Endothelial cell of hepatic sinusoid (primary cell): ENCODE results near the gene FGF1.

ENCODE experiments used
- in situ Hi-C: cut with HindIII; loops from 2 replicates; pipeline ENCODE4 v1.10.0; 2017; ENCODE audit warnings: low sequenced_read_pairs

Gene FGF1

DNA sequence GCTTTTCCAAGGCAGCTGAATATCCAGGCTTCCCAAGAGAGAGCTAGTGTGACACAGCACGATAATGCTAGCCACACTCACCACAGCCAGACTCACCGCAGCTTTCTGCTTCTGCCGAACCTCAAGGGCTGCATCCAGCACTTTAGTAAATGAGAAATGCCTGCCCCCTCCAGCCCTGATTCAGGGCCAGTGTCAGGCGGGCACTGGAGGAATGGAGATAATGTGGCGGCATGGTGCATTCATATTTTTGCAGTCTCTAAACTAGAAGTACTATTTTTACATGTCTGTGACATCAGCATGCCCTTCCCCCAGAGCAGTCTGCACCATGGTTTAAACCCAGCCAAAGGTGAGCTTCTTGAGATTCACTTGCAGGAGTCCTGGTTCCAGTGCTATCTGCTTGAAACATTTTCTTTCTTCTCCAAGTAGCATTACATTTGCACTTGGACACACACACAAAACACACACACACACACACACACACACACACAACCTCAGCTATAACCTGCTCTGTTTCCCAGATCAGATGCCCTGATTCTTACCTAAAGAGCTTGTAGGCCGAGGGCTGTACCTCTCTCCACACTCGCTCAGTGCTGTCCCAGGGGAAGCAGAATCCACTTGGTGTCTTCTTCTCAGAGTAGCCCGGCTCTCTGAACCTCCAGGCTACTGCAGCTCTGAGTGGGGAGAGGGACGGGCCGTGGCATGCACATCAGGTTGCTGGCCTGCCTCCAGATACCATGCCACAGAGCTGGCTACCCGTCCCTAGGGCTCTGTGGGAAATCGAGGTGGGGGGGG lies at the start of gene FGF1:
Gene FGF1, minus strand, starts transcription at position 673 of the 792 bp plus-strand sequence. CDS start 71,963 bp downstream, outside the sequence.
- in situ Hi-C loops: no loop called here

DNA sequence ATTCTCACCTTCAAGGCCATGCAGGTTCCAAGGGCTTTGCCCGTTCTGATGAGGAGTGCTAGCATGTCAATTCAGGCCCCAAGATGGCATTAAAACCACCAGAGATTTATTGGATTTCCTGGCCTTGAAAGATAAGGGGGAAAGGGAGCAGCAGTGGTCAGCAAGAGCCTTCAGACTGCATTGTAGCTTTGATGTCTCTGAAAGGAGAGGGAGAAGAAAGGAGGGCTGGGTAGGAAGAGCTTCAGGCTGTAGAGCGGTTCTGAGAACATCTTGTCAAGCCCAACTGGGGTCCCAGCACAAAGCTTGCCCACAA lies 41.8 kb upstream of the FGF1 start:
- in situ Hi-C loops: no loop called here

DNA sequence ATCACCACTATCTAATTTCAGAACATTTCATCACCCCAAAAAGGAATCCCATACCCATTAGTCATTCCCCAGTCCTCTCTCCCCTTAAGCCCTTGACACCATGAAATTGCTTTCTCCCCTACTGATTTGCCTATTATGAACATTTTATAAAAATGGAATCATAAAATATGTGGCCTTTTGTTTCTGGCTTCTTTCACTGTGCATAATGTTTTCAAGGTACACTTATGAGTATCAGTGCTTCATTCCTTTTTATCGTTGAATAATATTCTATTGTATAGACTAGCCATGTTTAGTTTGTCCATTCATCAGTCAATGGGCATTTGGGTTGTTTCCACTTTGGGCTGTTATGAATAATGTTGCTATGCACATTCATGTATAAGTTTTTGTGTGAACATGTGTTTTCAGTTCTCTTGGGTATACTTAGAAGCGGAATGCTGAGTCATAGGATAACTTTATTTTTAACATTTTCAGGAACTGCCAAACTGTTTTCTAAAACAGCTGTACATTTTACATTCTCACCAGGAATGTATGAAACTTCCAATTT lies 40.4 kb upstream of the FGF1 start:
- in situ Hi-C loops: no loop called here

DNA sequence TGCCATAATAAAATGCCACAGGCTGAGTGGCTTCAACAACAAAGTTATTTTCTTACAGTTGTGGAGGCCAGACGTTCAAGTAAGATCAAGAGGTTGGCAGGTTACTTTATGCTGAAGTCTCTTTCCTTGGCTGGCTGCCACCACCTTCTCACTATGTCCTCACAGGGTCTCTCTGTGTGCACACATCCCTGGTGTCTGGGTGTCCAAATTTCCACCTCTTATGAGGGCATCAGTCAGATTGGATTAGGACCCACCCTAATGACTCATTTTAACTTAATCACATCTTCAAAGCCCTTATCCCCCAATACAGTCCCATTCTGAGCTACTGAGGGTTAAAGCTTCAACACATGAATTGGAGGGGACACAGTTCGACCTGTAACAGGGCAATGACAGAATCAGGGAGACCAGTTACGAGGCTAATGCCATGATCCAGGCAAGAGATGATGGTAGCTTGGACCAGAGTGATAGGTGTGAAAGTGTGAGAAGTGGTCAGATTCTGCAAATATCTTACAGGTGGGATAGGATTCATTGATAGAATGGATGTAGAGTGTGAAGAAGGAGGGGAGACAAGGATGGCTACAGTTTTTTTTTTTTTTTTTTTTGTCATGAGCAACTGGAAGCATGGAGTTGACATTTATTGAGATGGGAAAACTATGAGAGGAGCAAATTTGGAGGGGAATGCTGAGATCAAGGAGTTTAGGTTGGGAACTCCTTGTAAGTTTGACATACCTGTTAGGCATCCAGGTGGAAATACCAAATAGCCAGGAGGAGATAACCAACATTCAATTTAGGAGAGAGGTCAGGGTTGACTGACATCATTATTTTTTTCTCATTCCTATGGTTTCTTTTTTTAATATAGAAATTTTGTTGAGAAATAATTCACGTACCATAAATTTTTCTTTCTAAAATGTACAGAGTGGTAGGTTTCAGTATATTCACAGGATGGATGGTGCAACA lies 39.6 kb upstream of the FGF1 start:
- in situ Hi-C loops: no loop called here

DNA sequence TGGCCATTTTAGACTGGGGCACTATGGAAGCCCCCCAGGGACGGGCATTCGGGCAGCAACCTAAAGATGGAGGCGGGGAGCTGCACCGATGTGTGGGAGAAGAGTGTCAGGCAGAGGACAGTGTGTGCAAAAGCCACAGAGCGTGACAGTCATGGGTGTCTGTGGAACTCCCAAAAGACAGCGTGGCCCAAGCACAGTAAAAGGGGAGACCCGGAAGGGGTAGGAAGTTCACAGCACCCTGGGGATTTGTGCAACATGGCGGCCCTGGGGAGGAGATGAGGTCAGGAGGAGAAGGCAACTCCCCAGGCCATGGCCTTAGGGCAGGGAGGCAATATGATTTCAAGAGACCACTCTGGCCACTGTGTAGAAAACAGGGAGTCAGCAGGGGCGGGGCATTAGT lies 38.9 kb upstream of the FGF1 start:
- in situ Hi-C loops: loop anchor here (5.0 kb wide), 1 partner anchor 147 kb away; no protein-coding TSS in a partner anchor

DNA sequence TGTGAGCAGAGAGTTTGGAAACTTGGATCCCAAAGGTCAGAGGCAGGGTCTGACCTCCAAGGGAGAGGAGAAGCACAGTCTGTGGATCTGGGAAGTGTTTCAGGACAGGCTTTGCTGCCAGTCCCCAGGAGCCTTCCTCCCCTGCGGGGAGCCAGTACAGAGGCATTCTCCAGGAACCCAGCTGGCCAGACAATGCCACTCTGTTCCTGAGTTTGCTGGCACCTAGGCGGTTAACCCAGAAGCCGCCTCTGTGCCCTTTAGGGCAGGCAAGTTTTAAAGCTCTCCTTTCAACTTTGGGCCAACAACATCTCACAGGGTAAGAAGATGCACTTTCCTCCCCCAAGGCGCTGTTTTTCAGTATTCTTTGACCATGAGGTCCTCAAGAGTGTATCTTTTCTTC lies 37.0 kb upstream of the FGF1 start:
- in situ Hi-C loops: loop anchor here (5.0 kb wide), 1 partner anchor 149 kb away; no protein-coding TSS in a partner anchor

DNA sequence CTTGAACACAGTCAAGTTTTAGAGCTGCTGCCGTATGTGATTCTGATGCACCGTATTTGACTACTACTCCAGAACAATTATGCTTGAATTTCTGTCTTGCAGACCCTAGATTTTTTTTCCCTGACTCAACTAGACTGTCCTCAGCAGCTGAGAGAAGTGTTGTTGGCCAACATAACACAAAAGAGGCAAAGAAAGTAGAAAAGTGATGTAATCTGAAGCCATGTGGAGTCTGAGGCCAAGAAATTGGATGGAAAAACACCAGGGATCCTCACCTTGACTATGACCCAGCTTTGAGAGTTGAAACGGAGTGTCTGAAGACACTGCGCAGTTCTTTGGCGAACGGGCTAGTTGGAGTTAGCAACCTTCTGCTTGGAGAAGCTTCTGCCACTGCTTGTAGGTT lies 36.3 kb upstream of the FGF1 start:
- in situ Hi-C loops: loop anchor here (5.0 kb wide), 1 partner anchor 150 kb away; no protein-coding TSS in a partner anchor

DNA sequence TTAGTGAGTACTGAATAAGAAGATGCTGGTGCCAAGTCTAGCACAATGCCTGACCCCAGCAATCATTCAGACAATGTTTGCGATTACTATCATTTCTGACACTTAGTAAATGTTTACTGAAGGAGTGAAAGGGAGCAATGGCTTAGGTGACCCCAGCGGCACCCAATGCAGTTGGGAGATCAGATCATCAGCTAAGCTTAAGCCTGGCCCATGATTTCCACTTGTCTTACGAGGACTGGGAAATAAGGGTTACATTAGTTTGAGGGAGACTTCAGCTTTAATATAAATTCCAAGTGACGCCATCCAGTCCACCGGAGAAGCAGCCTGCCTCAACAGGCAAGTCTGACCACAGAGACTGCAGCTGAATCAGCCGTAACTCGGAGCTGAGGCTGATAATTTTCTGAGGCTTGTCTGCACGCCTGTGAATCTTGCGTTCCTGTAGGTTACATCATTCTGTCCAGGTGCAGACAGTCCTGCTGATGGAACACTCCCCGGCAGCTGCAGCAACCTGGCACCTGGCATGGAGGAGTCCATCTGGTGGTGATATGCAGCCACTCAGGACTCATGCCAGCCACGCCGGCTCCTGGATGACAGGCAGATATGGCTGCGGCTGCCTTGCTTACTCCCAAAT lies 34.9 kb upstream of the FGF1 start:
- in situ Hi-C loops: loop anchor here (5.0 kb wide), 1 partner anchor 152 kb away; no protein-coding TSS in a partner anchor

DNA sequence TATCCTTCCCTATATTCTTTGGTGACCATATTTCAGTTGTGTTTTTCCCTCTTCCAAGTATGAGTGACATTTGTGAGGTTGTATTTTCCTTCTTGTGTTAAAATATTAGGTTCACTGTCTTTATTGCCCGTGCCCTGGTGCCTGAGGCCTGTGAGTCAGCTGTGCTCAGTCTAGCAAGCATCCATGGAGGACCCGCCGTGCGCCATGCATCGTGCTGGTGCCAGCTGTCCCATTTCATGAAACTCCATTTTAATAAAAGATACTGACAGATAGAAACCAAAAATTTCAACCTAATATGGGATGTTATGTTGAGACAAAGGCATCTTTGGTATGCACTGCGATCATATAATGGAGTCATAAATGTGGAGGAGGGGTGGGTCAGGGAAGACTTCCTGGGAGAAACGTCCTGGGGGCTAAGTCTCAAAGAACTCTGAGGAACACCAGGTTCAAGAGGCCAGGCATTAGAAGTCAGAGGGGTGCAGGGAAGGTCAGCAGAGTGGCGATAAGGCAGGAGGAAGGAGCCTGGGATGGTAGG lies 34.0 kb upstream of the FGF1 start:
- in situ Hi-C loops: loop anchor here (5.0 kb wide), 1 partner anchor 152 kb away; no protein-coding TSS in a partner anchor

DNA sequence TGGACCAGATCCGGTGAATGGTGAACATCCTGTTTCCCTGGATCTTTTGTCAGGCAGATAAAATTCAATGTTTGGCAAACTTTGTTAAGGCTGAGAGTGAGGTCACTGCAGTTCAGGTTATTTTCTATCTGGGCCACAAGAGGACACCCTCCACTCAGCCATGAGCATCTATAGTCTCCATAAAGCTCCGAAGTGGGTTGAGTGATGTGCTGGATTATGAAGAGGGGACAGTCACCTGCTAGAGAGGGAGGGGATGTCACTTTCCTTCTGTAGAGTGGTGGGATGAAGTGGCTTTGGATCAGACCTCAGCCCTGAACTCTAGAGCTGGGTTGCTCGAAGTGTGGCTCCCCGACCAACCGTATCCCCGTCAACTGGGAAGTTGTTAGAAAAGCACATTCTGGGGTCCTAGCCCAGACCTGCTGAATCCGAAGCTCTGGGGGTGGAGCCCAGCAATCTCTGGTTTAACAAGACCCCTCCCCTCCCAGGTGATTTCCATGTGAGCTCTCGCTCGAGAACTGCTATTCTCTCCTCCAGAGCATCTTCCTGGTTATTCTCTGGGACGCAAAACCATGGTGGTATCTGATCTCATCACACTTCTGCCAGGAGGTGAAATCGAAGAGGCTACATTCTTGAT lies 31.8 kb upstream of the FGF1 start:
- in situ Hi-C loops: no loop called here

DNA sequence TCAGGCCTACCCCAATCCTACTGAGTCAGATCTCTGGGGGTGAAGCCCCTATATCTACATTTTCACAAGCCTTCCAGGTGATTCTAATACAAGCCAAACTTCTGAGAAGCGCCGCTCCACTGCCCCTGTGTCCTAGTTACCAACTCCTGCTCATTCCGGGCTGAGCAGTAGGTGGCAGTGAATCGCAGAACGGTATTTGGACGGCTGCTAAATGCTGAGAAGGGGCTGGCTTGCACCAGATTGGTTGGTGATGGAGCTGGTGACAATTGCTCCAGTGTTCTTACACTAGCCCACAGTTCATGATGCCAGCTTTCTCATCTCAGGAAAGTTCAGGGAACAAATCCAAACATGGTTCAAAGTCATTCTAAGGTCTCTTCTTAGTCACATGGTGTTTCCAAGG lies 31.1 kb upstream of the FGF1 start:
- in situ Hi-C loops: no loop called here

DNA sequence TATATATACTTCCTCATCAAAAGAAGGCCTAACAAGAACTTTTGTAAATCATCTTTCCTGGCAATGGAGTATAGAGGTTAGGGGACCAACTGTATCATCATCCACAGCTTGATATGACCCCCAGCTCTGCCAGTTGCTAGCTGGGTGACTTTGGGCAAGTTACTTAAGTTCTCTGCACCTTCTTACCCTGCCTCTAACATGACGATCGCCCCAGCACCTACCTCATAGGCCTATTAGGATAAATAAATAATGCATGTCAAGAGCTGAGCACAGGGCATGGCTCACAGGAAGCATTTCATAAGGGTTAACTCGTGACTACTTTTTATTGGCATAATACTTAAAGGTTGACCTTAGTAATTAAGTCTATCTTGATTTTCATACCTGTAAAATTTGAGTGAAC lies 29.4 kb upstream of the FGF1 start:
- in situ Hi-C loops: no loop called here

DNA sequence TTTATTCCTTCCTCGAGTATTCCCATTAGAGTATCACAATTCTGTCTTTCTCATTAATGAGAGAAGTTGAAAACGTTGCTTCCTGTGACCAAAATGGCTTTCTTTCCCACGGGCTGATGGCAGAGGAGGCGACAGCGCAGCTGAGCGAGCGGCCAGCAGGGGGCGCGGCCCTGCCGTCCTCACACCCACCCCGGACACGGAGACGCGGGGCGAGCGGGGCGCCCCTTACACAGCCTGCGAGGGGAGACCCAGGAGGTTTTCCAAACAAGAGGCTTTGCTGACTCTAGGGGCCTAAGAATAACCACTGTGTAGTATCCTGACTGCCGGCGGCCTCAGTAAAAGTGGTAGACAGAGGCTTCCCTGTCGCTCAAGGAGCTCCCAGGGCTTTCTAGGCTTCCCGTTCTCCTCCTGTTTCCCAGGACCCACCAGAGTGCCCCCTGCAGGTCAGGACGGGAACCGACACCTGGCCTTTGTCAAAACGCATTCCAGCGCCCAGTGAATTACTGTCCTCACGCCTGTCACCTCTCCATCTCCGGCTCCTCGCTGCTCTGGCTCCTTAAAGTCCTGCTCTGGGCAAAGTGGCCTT lies 27.3 kb upstream of the FGF1 start:
- in situ Hi-C loops: loop anchor here (5.0 kb wide), 1 partner anchor 46 kb away; no protein-coding TSS in a partner anchor

DNA sequence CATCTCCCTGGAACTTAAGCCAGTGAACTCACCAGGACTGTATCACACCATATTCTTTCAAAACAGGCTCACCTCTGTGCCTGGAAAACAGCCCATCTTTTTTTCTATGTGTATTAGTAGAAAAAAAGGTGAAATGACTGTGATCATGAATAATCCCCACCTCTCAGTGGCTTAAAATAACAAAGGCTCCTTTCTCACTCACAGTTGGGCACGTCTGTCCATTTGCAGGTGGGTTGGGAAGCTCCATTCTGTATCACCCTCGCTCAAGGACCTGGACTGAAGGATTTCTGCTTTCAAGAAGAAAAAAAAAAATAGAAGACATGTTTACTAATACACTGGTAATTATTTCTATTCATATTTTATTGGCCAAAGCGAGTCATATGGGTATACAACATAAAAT lies 17.3 kb upstream of the FGF1 start:
- in situ Hi-C loops: no loop called here

DNA sequence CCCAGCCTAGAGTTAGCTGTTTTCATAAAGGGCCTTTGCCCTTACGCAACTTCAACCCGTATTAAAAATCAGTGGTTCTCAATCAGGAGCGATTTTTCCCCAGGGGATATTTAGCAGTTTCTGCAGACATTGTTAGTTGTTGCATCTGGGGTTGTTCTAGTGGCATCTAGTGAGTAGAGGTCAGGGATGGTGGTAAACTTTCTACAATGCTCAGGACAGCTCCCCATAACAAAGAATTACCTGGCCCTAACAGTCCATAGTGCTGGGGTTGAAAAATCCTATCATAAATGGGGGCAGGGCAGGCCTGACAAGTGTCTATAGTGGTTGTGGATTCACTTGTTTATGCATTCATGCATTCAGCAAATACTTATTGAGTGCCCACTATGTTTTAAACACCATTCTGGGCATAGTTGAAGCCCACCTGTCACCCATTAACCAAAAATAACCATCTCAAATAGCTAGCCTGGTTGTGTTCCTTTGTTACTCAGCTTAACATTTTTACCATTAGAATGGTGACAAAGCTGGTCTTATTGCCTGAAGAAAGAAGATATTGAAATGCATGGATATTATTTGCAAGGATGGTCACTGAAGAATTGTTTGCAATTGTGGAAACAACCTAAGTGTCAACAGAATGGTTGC lies 15.9 kb upstream of the FGF1 start:
- in situ Hi-C loops: no loop called here

DNA sequence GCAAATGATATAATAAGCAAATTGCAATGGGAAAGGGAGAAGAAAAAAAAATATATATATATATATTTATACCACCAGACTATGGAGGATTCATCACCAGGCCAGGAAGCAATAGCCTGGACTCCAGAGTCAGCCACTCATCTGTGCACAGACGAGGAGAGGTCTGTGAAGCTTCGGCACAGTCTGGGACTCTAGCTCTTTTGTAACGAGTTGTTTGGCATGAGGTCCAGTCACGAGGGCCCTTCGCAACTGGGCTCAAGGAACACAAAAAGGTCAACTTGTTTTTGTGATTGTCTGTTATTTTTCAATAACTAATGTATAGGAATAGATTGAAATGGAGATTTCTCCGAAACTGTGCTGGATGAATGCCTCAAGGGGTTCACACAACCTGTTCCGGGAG lies 14.7 kb upstream of the FGF1 start:
- in situ Hi-C loops: no loop called here

DNA sequence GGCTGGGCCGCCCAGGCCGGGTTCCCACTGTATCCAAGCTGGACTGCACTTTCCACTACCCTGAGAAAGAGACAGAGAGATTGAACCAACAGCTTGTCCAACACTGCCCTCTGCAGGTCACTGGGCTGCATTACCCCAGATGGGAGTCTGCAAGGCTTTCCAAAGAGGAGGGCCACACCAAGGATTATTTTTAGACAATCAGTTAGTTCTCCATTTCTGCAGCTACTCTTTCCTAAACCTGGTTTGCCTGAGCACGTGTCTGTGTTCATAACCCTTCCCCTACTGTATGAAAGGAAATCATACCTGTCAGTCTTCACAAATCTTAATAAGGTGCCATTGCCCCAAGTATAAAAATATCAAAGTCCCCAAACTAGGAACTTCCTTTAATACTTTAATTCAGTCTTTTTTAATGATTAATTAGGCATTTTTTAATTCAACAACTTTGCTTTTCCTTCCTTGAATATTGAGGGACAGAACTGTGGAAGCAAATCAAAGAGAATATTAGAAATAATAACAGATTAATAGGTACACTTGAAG lies 13.4 kb upstream of the FGF1 start:
- in situ Hi-C loops: loop anchor here (5.0 kb wide), 1 partner anchor 87 kb away; no protein-coding TSS in a partner anchor

DNA sequence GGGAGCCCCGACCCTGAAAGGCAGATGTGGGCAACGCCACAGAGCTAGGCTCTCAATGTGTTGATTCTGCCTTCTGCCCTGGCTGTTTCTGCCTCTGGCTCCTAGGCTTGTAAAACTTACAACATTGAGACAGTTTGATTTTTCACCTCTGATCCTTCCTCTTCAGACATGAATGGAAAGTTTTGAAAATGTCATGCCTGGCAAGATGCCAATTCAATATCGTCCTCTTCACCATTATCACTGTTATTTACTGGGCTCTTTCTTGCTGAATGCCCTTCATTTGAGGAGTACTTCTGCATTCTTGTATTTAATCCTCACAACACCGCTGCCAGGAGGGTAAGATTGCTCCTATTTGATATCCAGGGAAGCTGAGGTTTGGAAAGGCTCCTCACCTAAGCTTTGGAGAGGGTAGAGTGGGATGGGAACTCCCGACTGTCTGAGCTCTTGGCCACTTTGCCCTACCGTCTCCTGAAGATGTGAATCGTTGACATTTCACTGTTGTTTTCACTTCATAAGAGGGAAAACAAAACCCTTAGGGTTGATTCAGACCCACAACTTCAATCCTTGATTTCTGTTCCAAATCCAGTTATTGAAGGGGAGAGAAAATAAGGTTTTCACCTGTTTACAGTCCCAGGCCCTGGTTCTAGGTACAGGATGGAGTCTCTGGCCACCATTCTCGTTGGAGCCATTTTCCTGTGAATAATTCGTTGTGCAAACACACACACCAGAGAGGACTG lies 12.7 kb upstream of the FGF1 start:
- in situ Hi-C loops: loop anchor here (5.0 kb wide), 1 partner anchor 86 kb away; no protein-coding TSS in a partner anchor
